Measurements from ENCODE around the gene MUC5B.

MUC5B gene

DNA sequence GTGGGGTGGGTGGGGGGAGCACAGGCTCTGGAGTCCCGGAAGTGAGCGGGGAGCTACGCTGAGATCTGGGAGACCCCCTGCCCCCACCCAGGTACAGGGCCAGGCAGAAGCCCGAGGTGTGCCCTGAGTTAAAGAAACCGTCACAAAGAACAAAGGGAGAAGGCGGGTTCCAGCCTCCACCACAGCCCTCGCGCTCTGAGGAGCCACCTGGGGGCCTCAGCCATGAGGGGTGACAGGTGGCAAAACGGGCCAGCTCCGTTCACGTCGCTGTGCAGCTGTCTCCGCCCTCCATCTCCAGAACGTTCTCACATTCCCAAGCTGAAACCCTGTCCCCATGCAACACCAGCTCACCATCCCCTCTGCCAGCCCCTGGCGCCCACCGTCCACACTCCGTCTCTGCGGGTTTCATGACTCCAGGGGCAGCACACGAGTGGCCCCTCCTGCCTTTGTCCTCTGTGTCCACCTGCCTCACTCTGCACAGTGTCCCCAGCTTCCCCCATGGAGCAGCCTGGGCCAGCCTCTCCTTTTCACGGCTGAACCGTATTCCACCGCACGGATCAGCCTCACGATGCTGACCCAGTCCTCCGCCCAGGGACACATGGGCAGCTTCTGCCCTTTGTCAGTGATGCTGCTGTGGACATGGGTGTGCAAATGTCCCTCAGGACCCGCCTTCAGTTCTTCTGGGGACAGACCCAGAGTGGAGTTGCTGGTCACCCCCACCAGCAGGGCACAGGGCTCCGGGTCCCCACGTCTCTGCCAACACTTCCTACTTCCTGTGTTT lies 1.7 kb upstream of the MUC5B start:
- no peak for DNase-seq

DNA sequence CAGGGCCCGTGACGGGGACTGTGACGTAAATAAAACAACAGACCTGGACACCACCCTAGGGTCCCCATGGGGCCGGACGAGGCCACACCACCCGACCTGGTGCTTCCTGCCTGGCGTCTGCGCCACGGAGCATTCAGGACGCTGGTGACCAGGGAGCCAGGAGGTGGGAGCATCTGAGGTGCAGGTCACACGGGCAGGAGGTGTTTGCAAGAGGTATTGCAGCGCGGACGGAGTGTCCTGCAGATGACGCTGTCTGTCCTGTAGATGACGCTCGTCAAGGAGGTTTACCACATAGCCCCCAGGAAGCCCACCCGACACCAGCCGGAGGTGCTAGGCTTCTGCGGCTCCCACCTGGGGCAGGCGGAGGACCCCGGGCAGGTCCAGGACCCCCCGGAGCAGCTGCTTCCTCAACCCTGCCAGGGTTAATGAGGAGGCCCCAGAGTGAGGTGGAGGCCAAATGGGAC lies 986 bp upstream of the MUC5B start:
- DNase-seq: no peak

DNA sequence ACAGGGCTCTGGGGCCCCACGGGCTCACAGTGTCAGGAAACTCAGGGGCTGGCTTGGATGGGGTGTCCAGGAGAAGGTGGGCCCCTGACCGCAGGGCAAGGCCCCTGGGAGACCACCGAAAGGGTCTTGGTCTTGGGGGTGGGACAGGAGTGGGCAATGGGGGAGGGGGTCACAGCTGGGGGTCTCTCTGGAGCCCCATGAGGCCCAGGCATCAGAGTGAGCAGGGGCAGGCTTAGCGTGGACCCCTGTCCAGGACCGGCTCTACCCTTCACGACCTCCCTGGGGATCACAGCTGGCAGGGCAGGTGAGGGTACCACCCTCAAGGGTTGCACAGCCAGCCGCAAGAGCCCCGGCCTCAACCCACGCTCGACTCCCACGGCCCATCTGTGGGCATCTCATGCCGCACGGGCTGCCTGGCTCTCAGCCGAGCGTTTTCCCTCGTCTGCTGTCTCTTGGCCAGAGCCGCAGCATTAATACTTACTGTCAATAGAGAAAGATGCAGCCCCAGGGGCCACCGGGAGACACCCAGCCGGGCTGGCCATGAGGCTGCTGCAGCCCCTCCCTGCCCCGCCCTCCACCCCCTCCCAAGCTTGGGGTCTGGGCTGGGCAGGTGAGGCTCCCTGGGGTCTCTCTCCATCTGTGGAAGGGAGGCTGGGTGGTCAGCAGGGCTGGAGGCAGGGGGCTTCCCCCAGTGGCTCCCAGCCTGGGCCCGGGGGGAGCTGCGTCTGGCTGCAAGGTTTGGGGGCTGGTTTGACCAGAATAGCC lies 662 bp downstream of the MUC5B start:
- no peak for DNase-seq

GRCh38 chr11:1224111-1224490 lies 1.2 kb downstream of the MUC5B start:
- DNase-seq: no peak

- DNase-seq: no peak
These were observed 1.9 kb downstream of the MUC5B start for GRCh38 chr11:1224491-1225385.

DNA sequence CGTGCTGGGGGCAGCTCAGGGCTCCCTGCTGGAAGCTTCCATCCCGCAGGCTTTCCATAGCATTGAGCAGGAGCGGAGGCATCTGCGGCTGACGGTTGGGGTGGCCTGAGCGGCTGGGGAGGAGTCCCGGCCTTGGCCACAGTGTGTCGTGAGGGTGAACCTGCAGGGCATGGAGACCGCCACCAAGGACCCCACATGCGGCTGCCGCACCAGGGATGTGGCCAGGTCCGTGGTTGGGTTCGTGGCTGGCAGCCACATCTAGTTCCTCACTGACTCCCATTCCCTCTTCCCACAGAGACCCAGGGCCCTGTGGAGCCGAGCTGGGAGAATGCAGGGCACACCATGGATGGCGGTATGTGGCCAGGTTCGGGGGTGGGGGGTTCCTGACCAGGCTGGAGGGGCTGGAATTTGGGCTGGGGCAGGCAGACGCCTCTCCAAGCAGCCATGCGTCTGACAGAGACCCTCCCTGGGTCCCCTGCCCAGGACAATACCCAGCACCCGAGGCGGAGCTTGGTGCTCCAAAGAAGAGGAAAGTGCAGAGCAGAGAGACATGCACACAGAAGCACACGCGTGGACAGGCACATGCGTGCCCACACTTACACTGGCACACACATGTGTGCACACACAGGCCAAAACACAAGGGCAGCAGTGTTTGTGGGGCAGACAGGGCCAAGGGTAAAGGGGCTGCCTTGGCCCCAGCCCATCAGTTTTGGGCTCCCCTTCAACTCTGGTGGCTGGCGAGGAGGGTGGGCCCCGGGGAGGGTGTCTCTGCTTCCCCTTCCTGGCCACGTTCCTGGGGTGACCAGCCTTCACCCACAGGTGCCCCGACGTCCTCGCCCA lies 2.7 kb downstream of the MUC5B start:
- DNase-seq: no peak

DNA sequence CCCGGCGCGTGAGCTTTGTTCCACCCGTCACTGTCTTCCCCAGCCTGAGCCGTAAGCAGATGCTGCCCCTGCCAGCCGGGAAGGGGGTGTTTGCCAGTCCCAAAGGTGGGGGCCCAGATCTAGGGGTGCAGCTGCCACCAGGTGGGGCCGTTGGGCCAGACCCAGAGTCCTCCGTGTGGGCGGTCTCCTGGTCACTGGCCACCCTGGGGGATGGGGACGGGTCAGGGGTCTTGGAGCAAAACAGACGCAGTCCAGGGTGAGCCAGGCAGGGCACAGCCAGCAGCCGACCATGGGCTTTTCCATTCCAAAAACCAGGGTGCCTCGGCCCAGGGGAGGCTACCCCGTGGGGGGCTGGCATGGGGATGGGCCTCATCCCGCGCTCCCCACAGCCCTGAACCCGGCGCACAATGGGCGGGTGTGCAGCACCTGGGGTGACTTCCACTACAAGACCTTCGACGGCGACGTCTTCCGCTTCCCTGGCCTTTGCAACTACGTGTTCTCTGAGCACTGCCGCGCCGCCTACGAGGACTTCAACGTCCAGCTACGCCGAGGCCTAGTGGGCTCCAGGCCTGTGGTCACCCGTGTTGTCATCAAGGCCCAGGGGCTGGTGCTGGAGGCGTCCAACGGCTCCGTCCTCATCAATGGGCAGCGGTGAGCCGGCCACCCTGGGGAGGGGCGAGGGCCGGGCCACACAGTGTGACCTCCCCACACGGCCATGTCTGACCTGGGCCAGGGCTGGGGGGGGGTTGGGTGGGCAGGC lies 3.5 kb downstream of the MUC5B start:
- no peak for DNase-seq

DNA sequence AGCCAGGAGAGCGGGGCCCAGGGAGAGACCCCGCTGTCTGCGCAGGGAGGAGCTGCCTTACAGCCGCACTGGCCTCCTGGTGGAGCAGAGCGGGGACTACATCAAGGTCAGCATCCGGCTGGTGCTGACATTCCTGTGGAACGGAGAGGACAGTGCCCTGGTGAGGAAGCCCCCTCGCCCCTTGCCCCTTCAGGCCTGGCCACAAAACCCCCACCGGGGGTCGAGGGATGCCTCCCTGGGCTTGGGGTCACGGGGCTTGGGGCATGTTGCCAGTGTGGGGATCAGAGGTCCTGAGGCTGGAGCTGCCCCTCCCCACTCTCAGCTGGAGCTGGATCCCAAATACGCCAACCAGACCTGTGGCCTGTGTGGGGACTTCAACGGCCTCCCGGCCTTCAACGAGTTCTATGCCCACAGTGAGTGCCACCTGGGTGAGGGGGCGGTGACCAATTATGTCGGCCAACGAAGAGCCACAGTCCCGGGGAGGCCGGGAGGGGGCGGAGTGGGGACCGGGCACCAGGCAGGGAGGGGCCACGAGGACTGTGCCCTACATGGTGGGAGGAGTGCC lies 4.2 kb downstream of the MUC5B start:
- DNase-seq: no peak

DNA sequence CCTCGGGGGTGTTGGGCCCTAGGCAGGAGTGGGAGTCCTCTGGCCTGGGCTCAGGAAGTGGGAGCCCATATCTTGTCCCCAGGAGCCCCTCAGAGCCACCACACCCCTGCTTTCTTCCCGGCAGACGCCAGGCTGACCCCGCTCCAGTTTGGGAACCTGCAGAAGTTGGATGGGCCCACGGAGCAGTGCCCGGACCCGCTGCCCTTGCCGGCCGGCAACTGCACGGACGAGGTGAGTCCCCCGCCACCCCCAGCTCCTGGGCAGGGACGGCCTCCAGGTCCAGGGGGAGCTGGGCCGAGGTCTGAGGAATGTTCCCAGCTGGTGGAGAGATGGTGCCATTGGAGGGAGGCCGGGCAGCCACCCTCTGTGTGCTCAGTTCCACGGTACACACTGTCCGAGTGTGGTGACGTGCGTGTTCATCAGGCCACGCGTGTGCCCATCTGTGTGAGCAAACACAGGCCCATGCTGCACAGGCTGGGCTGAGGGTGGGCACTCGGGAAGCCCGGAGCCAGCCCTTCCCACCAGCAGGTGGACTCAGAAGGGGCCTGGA lies 4.8 kb downstream of the MUC5B start:
- DNase-seq: no peak

DNA sequence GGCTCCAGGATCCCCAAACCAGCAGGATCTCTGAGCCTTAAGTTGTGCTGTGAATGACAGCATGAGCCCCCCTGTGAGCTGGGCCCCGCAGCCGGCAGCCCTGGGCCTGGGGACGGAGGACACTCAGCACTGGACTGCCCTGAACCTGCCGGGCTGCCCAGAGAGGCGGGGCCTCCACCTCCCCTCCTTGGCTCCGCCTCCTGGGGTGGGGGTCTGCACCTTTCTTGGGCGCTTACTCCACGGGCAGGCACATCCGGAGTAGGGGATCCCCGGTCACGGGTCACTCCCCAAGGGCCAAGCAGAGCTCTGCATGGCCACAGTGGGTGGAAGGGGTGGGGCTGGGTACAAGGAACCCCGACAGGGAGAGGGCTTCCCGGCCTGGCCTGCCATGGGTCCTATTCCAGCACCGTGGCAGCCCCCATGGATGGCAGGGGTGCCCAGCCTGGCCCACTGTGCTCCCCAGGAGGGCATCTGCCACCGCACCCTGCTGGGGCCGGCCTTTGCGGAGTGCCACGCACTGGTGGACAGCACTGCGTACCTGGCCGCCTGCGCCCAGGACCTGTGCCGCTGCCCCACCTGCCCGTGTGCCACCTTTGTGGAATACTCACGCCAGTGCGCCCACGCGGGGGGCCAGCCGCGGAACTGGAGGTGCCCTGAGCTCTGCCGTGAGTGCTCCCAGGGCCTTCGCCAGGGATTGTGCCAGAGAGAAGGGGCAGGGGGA lies 5.4 kb downstream of the MUC5B start:
- no peak for DNase-seq

GRCh38 chr11:1228921-1229451 lies 6.1 kb downstream of the MUC5B start:
- no peak for DNase-seq

DNA sequence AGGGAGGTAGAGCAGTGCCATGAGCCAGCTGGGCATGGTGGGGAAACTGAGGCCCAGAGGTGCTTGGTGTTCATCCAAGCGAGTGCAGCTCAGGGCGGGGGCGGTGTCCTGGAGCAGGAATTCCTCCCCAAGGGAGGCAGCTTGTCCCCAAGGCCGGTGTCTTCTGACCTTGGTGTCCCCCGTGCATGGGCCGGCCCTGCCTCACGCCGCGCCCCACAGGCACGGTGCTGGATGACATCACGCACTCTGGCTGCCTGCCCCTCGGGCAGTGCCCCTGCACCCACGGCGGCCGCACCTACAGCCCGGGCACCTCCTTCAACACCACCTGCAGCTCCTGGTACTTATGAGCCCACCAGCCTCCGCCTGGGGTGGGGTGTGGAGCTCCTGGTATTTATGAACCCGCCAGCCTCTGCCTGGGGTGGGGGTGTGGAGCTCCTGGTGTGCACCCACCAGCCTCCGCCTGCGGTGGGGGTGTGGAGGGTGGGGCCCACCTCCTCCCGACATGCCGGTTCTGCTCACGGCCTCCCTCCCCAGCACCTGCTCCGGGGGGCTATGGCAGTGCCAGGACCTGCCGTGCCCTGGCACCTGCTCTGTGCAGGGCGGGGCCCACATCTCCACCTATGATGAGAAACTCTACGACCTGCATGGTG lies 6.7 kb downstream of the MUC5B start:
- DNase-seq: no peak

- no peak for DNase-seq
These were observed 7.2 kb downstream of the MUC5B start for GRCh38 chr11:1230121-1230455.

DNA sequence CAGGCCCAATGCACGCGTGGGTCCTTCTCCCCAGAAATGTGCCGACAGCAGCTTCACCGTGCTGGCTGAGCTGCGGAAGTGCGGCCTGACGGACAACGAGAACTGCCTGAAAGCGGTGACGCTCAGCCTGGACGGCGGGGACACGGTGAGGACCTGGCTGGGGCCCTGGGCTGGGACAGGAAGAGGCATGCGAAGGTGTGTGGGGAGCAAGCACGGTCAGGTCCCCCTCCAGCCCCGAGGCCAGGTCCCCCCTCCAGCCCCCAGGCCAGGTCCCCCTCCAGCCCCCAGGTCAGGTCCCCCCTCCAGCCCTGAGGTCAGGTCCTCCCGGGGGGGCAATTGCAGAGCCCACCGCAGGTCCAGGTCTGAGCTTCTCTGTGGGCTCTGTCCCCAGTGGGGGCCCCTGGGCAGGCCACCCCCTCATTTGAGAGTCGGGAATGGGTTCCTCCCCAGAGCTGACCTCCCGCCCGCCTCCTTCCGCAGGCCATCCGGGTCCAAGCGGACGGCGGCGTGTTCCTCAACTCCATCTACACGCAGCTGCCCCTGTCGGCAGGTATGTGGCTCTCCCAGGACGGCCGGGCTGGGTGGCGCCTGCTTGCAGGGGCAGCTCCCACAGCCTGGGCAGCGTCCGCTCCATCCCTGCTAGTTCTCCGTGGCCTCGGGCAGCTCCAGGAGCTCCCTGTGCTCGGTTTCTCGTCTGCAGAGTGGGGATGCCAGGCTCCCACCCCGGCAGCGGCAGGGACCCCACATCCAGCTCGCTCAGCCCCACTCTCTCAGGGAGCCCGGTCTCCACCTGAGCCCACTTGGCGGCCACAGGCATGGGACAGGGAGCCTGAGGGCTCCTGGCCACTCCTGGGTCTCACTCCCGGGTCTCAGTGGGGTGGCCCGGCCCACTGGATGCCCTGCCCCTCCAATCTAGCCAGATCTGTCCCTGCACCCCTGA lies 7.9 kb downstream of the MUC5B start:
- DNase-seq: no peak

DNA sequence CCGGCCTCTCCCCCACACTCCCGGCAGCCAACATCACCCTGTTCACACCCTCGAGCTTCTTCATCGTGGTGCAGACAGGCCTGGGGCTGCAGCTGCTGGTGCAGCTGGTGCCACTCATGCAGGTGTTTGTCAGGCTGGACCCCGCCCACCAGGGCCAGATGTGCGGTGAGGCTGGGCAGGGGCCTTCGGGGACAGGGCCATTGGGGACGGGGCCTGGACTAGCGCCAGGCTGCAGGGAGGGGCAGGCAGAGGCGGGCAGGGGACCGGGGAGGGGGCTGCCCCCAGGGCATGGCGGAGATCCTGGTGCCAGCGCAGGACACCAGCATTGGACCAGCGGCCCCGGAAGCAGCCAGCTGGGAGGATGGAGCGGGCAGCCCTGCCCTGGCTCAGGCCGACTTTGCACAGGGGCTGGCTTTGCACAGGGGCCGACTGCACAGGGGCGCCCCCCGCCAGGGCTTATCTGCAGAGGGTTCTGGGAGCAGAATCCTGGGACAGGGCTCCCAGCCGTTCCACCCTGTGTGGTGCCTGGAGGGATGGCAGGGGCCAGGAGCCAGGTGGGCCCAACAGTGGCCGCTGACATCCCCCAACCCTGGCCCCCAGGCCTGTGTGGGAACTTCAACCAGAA lies 8.6 kb downstream of the MUC5B start:
- DNase-seq: no peak

GRCh38 chr11:1232021-1232882 lies 9.4 kb downstream of the MUC5B start:
- no peak for DNase-seq

DNA sequence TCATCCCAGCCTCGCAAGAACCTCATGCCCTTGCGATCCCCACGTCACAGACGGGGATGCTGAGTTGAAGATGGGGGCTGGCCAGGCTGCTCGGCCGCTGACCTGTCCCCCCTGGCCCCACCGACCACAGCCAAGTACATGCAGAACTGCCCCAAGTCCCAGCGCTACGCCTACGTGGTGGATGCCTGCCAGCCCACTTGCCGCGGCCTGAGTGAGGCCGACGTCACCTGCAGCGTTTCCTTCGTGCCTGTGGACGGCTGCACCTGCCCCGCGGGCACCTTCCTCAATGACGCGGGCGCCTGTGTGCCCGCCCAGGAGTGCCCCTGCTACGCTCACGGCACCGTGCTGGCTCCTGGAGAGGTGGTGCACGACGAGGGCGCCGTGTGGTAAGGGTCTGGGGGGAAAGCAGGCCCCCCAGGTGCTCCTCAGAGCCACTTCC lies 10.0 kb downstream of the MUC5B start:
- DNase-seq: no peak

Measured in NCI-H187 (cell line).